Stimulated activated CD8-positive, alpha-beta memory T cell treated with anti-CD3 and anti-CD28 coated beads, Interleukin-12 subunit alpha, Interleukin-12 subunit beta, amount 100 ng/mL, for 24 hours (primary cell): ENCODE results near the gene CC2D1A.
"Not testable (repeated sequence)": the region's sequence is repeated elsewhere in the genome, so short reads cannot be mapped to it uniquely, and the experiment has no call there.

Source experiments
- DNase-seq: peaks from one replicate; pipeline ENCODE4 v3.0.0-alpha.2; 2020; ENCODE audit errors: extremely low read depth

CC2D1A gene

GRCh38 chr19:13908674-13909073 lies 2.7 kb downstream of the CC2D1A start:
- DNase-seq: no peak

GRCh38 chr19:13909430-13909829 lies 3.4 kb downstream of the CC2D1A start:
- no peak for DNase-seq

GRCh38 chr19:13913352-13913751 lies 7.4 kb downstream of the CC2D1A start:
- no peak for DNase-seq

GRCh38 chr19:13914777-13915176 lies 8.8 kb downstream of the CC2D1A start:
- no peak for DNase-seq

GRCh38 chr19:13917888-13918406 lies 11.9 kb downstream of the CC2D1A start:
- DNase-seq: no peak

- no peak for DNase-seq
These were observed 12.9 kb downstream of the CC2D1A start for GRCh38 chr19:13918726-13919411.

- DNase-seq: no peak
These were observed 14.5 kb downstream of the CC2D1A start for GRCh38 chr19:13920524-13920923.

GRCh38 chr19:13920940-13921747 lies 15.1 kb downstream of the CC2D1A start:
- no peak for DNase-seq

GRCh38 chr19:13922118-13922517 lies 16.1 kb downstream of the CC2D1A start:
- DNase-seq: not testable (repeated sequence)

- no peak for DNase-seq
These were observed 17.4 kb downstream of the CC2D1A start for GRCh38 chr19:13923194-13923987.

- DNase-seq: no peak
These were observed 20.0 kb downstream of the CC2D1A start for GRCh38 chr19:13926010-13926409.

- no peak for DNase-seq
These were observed 20.7 kb downstream of the CC2D1A start for GRCh38 chr19:13926715-13927114.

GRCh38 chr19:13929340-13929739 lies 23.3 kb downstream of the CC2D1A start:
- DNase-seq: no peak

GRCh38 chr19:13929956-13930355 lies 24.0 kb downstream of the CC2D1A start:
- DNase-seq: no peak

GRCh38 chr19:13930402-13930801 lies 24.4 kb downstream of the CC2D1A start:
- DNase-seq: no peak

GRCh38 chr19:13931391-13932148 lies 25.6 kb downstream of the CC2D1A start:
- no peak for DNase-seq

GRCh38 chr19:13932149-13932637 lies 26.2 kb downstream of the CC2D1A start:
- no peak for DNase-seq

- no peak for DNase-seq
These were observed 27.0 kb downstream of the CC2D1A start for GRCh38 chr19:13932911-13933393.

- DNase-seq: no peak
These were observed 28.7 kb downstream of the CC2D1A start for GRCh38 chr19:13934785-13935109.

GRCh38 chr19:13935765-13936510 lies 29.9 kb downstream of the CC2D1A start:
- no peak for DNase-seq
